GM18858 (cell line): ENCODE results near the gene CUL3.
A peak's percentile ranks its signal among the peaks of the same experiment; 100 is the strongest.
"Not testable (repeated sequence)": the region's sequence is repeated elsewhere in the genome, so short reads cannot be mapped to it uniquely, and the experiment has no call there.

Experiments
- ATAC-seq: cut with Tn5 transposase; IDR thresholded peaks from one replicate; pipeline ENCODE4 v1.9.1; 2021; ENCODE audit not compliant: unreplicated experiment

The CUL3 gene

DNA sequence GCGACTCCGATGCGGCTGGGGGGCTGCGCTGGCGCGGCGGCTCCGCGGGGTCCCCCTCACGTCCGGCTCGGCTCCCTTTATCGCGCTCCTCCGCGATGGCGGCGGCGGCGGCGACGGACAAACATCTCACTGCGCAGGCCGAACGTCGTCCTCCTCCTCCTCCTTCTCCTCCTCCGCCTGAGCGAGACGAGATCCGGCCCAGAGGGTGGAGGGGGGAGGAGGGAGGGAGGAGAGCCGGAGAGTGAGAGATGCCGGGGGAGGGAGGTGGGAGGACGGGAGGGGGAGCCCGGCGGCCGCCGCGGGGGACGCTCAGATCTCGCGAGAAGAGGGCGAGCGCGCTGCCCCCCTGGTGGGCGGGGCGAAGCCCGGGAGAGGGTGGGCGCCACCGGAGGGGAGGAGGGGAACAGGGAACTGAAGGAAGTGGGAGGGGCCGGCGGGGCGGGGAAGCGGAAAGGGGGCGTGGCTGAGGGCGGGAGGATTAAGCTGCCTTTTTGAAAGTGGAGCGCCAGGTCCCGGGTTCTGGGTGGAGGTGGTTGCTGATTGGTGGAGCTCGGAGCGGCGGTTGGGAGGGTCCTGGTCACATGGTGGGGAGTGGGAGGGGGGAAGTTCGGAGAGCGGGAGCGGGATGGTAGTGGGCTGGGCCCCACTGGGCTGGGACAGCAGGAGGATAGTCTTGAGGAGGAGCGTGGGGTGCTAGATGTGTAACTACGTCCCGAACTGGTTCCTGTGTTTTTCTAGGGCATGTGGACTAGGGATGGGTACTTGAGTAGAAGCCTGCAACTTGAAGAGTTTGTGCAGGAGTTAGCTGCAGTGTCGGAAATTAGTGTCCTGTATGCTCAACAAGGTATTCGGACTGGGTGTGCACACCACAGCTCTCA is at the start of gene CUL3:
Gene CUL3 (minus strand): TSS at position 153 of the 878 bp plus-strand sequence. CDS start 354 bp downstream, outside the sequence.
- ATAC-seq: peak; percentile 66

DNA sequence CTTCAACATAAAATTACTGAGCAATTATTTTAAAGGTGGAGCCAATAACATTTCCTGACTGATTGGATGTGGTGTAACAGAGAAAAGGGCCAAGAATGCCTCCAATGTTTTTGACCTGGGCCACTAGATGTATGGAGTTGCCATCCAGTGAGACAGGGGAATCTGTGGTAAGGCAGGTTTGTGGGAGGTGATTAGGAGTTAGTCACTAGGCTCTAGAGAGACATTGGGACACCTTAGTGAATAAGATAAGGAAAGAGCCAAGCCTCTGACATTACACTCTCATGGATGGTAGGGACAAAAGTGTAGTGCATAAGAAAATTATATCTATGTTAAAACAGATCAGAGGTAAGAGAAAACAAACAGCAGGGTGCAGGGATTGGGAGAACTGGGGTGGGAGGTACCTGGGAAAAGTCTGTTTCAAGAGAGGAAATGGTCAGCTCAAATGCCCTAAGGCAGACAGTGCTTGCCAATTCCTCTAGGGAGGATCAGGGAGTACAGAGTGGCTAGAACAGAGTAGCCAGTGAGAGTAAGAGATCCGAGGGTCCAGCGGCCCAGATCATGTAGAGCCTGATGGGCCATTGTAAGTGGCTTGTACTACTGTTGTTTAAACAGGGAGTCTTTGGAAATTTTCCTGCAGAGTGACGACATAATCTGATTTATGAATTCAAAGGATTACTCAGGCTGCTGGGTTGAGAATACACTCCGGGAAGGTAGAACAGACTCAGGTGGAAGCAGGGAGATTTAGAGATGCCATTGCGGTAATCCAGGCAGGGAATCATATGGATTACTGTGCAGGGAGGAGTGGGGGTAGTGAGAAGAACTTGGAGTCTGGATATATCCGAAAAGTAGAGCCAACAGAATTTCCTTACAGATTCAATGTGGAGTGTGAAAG is 45.7 kb upstream of the CUL3 start:
- no peak for ATAC-seq

DNA sequence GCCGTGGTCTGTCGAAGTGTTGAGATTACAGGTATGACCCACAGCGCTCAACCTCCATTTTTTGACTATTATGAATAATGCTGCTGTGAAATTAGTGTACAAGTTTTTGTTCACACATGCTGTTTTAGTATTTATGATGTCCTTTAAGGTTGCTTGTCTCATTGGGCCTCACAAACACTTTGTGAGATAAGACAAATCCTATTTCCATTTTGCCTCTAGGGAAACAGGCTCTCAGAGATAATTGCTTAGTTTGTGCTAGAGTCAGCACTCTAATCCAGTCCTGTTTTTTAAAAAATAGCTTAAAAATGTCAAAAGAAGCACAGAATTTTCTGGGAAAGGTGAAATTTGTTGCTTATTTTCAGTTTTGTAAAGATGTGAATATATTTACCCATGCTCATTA is 43.3 kb upstream of the CUL3 start:
- ATAC-seq: no peak

DNA sequence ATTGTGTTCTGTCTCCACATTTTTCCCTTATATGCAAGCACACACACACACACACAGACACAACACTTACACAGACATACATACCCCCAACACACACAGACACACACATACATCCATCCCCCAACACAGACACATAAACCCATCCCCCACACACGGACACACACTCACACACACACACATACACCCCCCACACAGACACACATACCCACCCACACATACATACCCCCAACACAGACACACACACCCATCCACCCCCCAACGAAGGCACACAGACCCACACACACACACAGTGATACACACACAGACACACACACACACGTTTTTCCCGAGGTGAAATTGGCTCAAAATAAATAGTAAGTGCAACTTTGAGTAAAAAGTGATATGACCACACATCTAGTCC is 41.6 kb upstream of the CUL3 start:
- ATAC-seq: no peak

DNA sequence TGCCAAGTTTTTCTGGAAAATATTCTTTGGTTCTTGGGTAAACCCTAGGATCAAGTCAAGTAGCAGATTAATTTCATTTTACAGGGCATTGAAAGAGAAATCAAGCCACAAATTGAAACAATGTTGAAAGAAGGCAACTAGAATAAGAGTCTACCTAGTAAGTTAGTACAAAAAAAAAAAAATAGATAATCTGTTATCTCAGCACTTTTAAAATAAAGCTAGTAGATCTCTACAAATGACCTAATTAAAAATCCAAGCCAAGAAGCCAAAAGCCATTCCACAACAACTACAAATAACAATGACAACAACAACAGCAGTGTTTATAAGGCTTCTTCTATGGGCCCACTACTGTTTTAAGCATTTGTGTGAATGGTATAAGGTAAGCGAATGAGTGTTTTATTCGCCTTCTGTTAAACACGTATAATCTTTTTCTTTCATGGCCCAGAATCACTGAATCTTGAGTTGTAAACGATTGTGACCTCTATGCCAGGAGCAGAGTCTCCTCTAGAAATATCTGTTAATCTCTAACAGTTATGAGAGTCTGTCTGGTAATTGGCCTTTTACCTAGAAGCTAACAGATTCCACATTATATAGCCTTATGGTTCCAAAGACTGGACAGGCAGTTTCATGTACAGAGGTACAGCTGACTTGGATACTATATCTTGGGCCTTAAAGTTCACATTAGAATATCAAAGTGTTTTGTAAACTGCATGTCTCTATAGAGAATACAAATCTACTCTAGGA is 28.6 kb upstream of the CUL3 start:
- ATAC-seq: no peak

DNA sequence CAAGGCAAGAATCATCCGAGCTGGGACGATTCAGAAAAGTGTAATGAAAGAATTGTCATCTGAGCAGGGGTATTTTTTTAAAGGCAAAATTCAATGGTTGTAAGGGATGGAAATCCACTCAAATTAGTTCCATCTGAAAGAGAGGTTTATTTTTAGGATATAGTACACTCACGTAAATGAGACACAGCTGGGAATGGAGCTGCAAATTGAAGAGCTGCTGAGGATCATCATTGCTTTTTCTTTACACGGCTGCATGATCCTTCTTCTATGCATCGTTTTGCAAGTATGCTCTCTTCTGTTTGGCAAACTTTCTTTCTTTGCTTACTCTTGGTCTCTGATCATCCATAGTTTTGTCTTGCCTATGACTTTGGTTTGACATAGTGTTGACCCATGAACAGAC is 27.4 kb upstream of the CUL3 start:
- ATAC-seq: no peak

DNA sequence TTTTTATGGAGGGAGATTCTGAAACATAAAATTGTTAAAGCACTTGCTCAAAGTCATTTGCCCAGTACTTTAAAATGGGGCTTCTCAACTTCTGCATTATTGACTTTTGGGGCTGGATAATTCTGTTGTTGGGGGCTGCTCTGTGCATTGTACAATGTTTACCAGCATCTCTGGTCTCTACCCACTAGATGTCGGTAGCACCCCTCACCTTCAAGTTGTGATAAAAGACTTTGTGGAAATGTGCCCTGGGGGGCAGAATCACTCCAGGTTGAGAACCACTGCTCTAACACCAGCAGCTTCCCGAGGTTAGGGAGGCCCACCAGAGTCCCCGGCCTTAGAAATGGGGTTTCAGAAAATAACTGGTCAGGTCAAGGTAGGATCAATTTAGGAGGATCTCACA is 26.8 kb upstream of the CUL3 start:
- no peak for ATAC-seq

DNA sequence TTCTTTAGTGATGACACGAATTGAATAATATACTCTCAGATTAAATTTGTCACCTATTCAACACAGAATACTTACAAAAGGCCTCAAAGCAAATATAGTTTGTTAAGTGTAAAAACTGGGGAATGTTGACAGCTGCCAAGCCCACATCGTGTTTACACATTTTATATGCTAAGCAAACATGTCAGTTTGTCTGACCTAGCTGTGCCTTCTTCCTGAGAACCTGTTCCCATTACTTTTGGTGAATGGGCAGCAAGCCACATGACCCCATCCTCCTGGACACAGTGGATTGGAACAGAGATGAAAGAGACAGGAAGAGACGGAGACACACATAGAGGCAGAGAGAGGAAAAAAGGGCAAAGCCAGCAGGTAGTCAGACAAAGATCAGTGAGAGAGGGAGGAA is 22.9 kb upstream of the CUL3 start:
- no peak for ATAC-seq

DNA sequence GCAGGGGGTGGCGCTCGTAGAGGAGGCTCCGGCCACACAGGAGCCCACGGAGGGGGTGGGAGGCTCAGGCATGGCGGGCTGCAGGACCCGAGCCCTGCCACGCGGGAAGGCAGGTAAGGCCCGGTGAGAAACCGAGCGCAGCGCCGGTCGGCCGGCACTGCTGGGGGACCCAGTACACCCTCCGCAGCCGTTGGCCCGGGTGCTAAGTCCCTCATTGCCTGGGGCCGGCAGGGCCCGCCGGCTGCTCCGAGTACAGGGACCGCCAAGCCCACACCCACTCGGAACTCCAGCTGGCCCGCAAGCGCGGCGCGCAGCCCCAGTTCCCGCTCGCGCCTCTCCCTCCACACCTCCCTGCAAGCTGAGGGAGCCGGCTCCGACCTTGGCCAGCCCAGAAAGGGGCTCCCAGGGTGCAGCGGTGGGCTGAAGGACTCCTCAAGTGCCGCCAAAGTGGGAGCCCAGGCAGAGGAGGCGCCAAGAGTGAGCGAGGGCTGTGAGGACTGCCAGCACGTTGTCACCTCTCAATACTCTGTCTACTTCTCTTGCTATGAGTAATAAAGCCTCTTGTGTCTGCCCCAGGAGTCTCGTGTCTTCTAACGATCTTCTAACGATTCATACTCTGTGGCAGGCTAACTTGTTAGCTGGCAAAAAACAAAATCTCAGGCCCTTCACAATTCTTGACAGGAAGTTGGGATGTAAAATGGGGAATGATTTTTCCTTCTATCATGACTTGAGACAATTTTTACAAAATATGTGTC is 18.8 kb upstream of the CUL3 start:
- ATAC-seq: not testable (repeated sequence)

DNA sequence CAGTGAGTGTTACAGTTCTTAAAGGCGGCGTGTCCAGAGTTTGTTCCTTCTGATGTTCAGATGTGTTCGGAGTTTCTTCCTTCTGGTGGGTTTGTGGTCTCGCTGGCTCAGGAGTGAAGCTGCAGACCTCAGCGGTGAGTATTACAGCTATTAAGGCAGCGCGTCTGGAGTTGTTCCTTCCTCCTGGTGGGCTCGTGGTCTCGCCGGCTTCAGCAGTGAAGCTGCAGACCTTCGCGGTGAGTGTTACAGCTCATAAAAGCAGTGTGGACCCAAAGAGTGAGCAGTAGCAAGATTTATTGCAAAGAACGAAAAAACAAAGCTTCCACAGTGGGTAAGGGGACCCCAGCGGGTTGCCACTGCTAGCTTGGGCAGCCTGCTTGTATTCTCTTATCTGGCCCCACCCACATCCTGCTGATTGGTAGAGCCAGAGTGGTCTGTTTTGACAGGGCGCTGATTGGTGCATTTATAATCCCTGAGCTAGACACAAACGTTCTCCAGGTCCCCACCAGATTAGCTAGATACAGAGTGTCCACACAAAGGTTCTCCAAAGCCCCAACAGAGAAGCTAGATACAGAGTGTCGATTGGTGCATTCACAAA is 17.7 kb upstream of the CUL3 start:
- ATAC-seq: not testable (repeated sequence)

DNA sequence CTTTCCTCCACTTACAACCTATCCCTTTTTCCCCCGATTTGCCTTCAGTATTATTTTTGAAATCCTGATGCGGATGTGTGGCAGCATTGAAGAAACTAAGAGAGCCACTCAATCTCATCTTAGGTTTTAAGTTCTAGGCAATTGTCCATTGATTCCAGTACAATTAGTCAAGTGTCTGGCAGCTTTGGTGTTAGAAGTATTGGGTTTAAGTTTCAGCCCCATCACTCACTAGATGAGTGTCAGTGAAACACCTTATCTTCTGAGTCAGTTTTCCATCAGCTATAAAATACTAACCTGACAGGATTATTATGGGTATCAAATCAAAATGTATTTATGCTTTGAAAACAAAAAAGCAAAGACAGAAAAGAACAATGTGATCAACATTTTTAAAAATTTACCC is 16.8 kb upstream of the CUL3 start:
- no peak for ATAC-seq

DNA sequence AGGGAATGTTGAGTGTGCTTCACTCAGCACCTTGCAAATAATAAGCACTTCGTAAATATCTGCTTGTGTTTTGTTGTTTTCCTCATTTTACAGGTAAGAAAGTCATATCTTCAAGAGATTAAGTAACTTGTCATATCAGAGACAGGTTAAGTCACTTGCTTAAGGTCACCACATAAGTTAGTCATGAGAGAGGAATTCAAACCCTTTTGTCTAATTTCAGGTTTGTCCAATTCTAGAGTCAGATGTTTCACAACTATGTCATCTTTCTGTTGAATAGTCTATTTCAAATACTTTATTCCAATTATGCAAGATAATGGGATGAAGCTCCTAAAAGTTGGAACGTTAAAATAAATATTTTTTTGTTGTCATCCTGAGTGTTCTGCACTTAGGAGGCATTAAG is 13.5 kb upstream of the CUL3 start:
- ATAC-seq: no peak

DNA sequence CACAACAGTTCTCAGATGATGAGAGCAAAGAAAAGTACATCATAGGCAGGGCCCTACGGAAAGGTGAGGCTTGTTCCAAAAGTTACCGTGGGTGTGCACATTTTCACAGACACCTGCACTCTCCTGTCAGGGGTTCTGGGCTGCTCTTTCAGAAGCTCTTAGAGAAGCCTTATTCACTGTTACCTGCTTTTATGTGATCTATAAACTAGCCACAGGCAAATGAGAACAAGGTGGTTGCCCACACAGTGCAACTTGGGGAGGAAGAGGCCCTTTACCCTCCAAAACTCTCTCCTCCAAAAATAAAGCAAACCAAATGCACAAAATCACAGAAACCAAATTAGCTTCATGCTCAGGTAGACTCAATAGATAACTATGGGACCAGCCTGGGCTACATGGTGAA is 11.1 kb upstream of the CUL3 start:
- ATAC-seq: peak; percentile 41

DNA sequence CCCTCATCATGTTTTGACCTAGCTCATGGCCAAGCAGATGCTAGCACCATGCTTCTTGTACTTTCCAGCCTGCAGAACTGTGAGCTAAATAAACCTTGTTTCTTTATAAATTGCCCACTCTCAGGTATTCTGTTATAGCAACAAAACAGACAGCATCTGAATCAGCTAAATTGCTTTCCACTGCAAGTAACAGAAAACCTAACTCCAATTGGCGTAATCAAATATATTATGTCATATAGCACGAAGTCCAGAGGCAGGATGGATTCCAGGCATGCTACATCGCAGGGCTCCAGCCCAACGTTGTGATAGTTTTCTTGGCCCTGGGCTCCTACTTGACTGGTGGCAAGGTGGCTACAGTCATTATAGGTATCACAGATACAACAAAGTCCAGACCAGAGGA is 10.4 kb upstream of the CUL3 start:
- no peak for ATAC-seq

DNA sequence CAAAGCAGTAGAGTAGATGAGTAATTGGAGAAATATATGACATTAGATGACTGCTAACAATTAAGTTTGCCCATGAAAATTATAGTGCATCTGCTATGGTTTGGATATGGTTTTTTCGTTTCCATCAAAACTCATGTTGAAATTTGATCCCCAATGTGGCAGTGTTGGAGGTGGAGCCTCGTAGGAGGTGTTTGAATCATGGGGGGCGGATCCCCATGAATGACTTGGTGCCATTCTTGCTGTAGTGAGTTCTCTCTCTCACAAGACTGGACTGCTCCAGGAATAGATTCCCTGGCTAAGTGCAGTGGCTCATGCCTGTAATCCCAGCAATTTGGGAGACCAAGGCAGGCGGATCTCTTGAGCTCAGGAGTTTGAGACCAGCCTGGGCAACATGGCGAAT is 9.7 kb upstream of the CUL3 start:
- ATAC-seq: no peak

DNA sequence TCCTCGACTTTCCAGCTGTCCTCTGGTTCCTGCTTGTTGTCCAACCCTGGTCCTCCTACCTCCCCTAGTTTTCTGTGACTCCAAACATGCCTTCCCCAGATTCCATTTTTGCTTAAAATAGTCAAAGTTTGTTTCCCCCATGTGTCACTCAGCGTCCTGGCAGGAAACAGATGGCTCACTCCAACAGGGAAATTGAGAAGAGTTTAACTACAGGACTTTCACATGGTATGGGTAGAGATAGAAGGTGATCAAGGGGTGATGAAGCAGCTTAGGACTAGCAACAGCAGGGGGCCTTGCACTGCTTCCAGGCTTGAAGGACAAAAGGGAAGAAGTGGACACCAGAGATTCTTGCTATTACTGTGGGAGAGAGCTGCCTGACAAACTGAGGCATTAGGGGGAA is 6.1 kb upstream of the CUL3 start:
- no peak for ATAC-seq

DNA sequence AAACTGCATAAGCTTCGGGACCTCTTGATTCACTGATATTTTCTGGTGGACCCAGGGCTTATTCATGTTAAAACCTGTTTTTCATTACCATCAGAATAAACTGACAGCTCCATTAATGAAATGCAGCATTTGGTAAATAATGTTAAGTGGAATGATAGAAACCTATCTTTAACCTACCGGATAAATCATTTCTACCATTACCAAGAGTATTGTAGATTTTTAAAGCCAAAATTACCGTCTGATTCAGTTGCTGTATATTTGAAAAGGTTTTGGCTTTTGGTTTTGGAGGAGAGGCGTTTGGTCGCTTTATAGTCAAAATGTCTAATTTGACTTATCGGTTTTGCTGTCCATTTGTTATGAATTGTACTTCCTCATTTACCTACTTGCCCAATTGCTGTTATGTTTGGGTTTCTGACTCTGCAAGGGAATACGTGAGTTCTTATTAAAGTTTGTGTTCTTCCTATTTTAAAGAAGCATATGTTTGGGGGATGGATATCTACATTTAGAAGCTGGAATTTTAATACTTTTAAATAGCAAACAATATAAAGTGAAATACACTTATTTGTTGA is 1.0 kb upstream of the CUL3 start:
- ATAC-seq: no peak

DNA sequence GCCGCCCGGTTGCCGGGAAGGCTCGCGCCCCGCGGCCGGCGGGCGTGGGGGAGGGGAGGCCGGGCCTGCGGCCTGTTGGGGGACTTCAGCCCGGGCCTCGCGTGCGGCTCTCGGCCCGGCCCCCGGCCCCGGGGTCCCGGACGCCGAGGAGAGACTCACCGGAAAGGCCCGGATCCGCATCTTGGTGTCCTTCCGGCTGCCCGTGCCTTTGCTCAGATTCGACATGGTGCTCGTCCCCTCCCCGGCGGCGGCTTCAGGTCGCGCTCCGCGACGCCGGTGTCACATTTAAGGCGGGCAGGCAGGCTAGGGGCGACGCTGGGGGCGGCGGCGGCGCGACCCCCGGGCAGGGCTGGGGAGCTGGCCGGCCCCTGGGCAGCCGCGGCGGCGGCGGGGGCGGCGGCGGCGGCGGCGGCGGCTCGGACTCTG is 365 bp downstream of the CUL3 start:
- ATAC-seq: peak; percentile 13

DNA sequence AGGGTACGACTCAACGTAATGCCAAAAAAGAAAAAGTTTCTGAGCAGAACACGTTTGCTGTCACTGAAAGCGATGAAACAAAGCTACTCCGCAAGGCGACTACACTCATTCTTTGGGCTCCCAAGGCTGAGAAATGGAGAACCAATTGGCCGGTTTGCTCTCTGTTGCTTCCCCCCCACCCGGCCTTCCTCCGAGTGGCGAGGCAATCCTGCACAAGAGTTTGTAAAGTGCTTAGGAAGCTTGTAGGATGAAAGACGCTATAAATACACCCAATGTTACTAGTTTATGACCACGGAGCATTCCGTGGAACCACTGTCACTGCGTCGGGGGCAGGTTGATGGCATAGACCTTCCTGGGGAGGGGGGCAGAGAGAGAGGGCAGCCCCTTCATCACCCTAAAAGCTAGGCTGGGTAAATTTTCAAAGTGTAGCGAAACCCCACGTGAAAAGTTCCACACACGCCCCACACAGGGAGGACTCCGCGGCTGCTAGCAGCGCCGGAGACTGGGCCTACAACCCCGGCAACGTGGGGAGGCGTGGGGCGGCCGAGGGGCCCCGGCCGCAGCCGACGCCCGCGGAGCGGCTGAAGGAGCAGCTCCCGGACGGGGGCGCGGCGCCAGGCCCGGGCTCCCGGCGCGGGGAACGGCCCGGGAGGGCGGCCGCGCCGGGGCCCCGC is 915 bp downstream of the CUL3 start:
- ATAC-seq: no peak
